Rectal smooth muscle tissue (tissue), 1 donor: ENCODE results near the gene RNF144B.

Experiments used
- H3K27ac ChIP-seq: one replicate; pipeline ENCODE4 v1.7.0; 2013; ENCODE audit warnings: low read depth, low read length, inconsistent platforms
- H3K27me3 ChIP-seq: one replicate; pipeline ENCODE4 v1.7.0; 2013; ENCODE audit warnings: low read length; ENCODE audit not compliant: control insufficient read depth, insufficient read depth
- H3K36me3 ChIP-seq: one replicate; pipeline ENCODE4 v1.7.0; 2013; ENCODE audit warnings: low read length; ENCODE audit not compliant: control insufficient read depth, insufficient read depth
- H3K4me1 ChIP-seq: one replicate; pipeline ENCODE4 v1.7.0; 2013; ENCODE audit warnings: low read length; ENCODE audit not compliant: control insufficient read depth, insufficient read depth
- H3K4me3 ChIP-seq: one replicate; pipeline ENCODE4 v1.7.0; 2013; ENCODE audit warnings: low read length
- H3K9ac ChIP-seq: one replicate; pipeline ENCODE4 v1.7.0; 2013; ENCODE audit warnings: low read length

The RNF144B gene

DNA sequence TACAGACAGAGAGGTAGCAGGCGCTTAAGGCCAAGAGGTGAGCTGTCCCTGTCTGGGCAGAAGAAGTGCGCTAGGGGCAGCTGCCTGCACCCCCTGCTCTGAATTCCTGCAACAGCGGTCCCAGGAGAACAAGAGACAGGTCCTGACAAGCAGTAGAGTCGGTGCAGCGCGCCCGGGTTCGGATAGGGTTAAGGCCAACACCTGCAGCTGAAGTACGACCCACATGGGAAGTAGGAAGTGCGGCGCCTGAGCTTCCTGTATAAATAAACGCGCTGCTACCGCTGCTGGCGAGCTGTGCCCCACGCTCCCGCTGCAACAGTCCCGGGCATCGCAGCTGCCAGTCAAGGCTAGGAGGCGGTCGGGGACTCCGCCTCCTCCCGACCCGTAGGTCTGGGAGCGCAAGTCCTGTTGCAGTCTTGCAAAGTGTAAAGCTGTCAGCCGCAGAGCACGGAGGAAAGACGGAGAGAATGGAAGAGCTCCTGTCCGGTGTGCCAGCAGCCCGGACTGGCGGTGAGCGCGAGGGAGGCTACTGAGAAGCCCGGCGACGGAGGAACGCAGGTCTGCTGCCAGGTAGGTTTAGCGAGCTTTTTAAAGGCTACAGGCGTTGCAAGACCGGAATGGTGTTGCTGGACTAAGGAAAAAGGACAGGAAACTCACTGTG is at the start of gene RNF144B:
RNF144B (plus strand) TSS at position 290 of the 661 bp plus-strand sequence. CDS start 12,185 bp downstream, outside the sequence.
- Histone ChIP-seq H3K4me3 (peak within 1 kb of the TSS; percentile 78), H3K36me3 (no peaks in the 10 kb centered on the region), H3K9ac (peak within 1 kb of the TSS; percentile 12), H3K27me3 (no peaks in the 10 kb centered on the region), H3K27ac (peak within 1 kb of the TSS; percentile 44), H3K4me1 (peaks cover 6% of the 10 kb centered on the region)

- H3K27ac ChIP-seq: no peak overlapping the region
- H3K4me3 ChIP-seq: no peak overlapping the region
- no peak overlapping the region for H3K9ac ChIP-seq
- no peaks in the 10 kb centered on the region for H3K27me3 ChIP-seq
- no peaks in the 10 kb centered on the region for H3K4me1 ChIP-seq
- H3K36me3 ChIP-seq: no peaks in the 10 kb centered on the region
Observed at GRCh38 chr6:18339599-18339998, 47.6 kb upstream of the RNF144B start.

DNA sequence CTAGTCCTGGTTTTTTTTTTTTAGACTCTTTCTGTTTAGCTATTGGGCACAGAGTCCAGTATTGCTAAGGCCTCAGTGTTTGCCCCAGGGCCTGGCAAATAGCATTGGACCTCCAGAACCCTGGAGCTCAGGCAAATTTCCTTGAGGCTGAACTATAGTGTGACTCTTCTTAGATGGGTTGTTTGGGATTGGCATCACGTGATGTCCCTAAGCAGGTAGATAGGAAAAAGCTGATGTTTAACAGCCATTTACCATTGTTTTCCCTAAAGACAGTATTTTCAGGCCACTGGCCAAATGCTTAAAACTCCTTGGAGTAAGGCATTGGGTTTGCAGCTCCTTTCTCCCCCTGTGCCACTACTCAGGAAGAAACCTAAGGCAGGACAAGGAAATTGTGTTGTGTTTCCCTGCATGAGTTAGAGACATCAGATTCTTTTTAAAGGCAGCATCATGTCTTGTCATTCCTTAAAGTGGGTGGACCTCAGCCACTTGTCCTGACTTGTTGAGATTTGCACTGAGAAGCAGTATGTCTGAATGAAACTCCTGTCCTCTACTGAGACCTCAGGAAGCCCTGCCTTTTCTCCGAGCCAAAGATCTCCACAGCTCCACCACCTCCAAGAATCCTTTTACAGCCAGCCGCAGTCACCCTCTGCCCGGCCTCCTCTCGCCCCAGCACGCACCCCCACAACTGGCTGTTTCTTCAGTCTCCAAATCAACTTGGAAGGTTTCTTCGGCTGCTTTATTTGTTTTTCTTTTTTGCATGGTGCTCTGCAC is 46.2 kb upstream of the RNF144B start:
- H3K27ac ChIP-seq: no peak overlapping the region
- no peak overlapping the region for H3K4me3 ChIP-seq

GRCh38 chr6:18342223-18342622 is 44.9 kb upstream of the RNF144B start:
- no peak overlapping the region for H3K27ac ChIP-seq

More for the DNA sequence above, 46.2 kb upstream of the RNF144B start:
- no peaks in the 10 kb centered on the region for H3K27me3 ChIP-seq
- no peak overlapping the region for H3K9ac ChIP-seq
- no peaks in the 10 kb centered on the region for H3K4me1 ChIP-seq
- H3K36me3 ChIP-seq: no peaks in the 10 kb centered on the region

GRCh38 chr6:18343741-18344140 is 43.4 kb upstream of the RNF144B start:
- no peaks in the 10 kb centered on the region for H3K36me3 ChIP-seq
- no peak overlapping the region for H3K4me3 ChIP-seq
- H3K27ac ChIP-seq: no peak overlapping the region
- H3K9ac ChIP-seq: no peak overlapping the region
- no peaks in the 10 kb centered on the region for H3K4me1 ChIP-seq
- H3K27me3 ChIP-seq: no peaks in the 10 kb centered on the region

More at GRCh38 chr6:18342223-18342622, 44.9 kb upstream of the RNF144B start:
- Histone ChIP-seq H3K9ac (no peak overlapping the region), H3K4me1 (no peaks in the 10 kb centered on the region), H3K27me3 (no peaks in the 10 kb centered on the region), H3K4me3 (no peak overlapping the region), H3K36me3 (no peaks in the 10 kb centered on the region)

DNA sequence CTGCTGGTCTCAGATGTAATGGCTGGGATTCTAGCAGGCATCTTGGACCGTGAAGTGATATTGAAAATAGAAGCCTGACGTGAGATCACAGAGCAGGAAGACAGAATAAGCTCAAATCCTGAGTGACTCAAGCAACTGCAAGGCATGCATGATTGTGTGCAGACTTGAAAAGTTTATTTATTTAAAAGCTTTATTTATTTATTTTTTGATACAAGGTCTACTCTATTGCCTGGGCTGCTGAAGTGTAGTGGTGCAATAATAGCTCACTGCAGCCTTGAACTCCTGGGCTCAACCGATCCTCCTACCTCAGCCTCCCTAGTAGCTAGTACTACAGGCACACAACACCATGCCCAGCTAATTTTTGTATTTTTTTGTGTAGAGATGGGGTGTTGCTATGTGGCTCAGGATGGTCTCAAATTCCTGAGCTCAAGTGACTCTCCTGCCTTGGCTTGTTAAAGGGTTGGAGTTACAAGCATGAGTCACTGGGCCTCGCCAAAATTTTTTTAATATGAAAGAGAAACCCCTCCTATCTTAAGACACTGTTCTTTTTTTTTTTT is 40.1 kb upstream of the RNF144B start:
- Histone ChIP-seq H3K4me3 (no peak overlapping the region), H3K9ac (no peak overlapping the region), H3K27me3 (no peaks in the 10 kb centered on the region), H3K36me3 (no peaks in the 10 kb centered on the region), H3K27ac (no peak overlapping the region), H3K4me1 (no peaks in the 10 kb centered on the region)

- no peak overlapping the region for H3K9ac ChIP-seq
- no peaks in the 10 kb centered on the region for H3K27me3 ChIP-seq
- no peaks in the 10 kb centered on the region for H3K4me1 ChIP-seq
- no peaks in the 10 kb centered on the region for H3K36me3 ChIP-seq
- no peak overlapping the region for H3K27ac ChIP-seq
- no peak overlapping the region for H3K4me3 ChIP-seq
Observed at GRCh38 chr6:18347866-18348265, 39.3 kb upstream of the RNF144B start.

- Histone ChIP-seq H3K27me3 (no peaks in the 10 kb centered on the region), H3K4me1 (no peaks in the 10 kb centered on the region), H3K4me3 (no peak overlapping the region), H3K36me3 (no peaks in the 10 kb centered on the region), H3K27ac (no peak overlapping the region), H3K9ac (no peak overlapping the region)
Observed at GRCh38 chr6:18349386-18349785, 37.8 kb upstream of the RNF144B start.

- H3K27ac ChIP-seq: no peak overlapping the region
- no peaks in the 10 kb centered on the region for H3K4me1 ChIP-seq
- no peak overlapping the region for H3K4me3 ChIP-seq
- no peaks in the 10 kb centered on the region for H3K36me3 ChIP-seq
- H3K9ac ChIP-seq: no peak overlapping the region
- no peaks in the 10 kb centered on the region for H3K27me3 ChIP-seq
Observed at GRCh38 chr6:18350271-18350670, 36.9 kb upstream of the RNF144B start.

- H3K4me1 ChIP-seq: no peaks in the 10 kb centered on the region
- H3K27me3 ChIP-seq: no peaks in the 10 kb centered on the region
- H3K4me3 ChIP-seq: no peak overlapping the region
- no peak overlapping the region for H3K27ac ChIP-seq
- H3K9ac ChIP-seq: no peak overlapping the region
- H3K36me3 ChIP-seq: no peaks in the 10 kb centered on the region
Observed at GRCh38 chr6:18350712-18351111, 36.4 kb upstream of the RNF144B start.

DNA sequence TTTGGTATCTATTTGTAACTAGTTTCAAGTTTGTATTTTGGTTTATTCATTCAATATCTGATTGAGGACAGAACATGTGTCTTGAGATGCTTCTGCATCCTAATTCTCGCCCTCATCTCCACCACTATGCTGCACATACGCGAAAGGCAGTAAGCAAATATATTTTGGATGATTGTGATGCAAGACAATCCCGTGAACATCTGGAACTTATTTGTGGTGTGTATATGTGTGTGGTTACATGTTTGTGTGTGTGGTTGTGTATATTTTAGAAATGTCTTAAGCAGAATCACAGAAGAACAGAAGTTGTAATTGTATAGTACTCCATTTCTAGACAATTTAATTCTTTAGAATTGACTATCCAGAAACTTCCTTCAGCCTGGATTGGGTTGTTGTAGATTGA is 35.1 kb upstream of the RNF144B start:
- Histone ChIP-seq H3K36me3 (no peaks in the 10 kb centered on the region), H3K4me1 (no peaks in the 10 kb centered on the region), H3K27me3 (no peaks in the 10 kb centered on the region), H3K27ac (no peak overlapping the region), H3K4me3 (no peak overlapping the region), H3K9ac (no peak overlapping the region)

- no peak overlapping the region for H3K4me3 ChIP-seq
- no peaks in the 10 kb centered on the region for H3K4me1 ChIP-seq
- H3K27me3 ChIP-seq: no peaks in the 10 kb centered on the region
- H3K36me3 ChIP-seq: no peaks in the 10 kb centered on the region
- H3K9ac ChIP-seq: no peak overlapping the region
- H3K27ac ChIP-seq: no peak overlapping the region
Observed at GRCh38 chr6:18352842-18353241, 34.3 kb upstream of the RNF144B start.
